Measurements from ENCODE around the gene LRRFIP1.
"Not testable (repeated sequence)": the region's sequence is repeated elsewhere in the genome, so short reads cannot be mapped to it uniquely, and the experiment has no call there.

LRRFIP1 gene

DNA sequence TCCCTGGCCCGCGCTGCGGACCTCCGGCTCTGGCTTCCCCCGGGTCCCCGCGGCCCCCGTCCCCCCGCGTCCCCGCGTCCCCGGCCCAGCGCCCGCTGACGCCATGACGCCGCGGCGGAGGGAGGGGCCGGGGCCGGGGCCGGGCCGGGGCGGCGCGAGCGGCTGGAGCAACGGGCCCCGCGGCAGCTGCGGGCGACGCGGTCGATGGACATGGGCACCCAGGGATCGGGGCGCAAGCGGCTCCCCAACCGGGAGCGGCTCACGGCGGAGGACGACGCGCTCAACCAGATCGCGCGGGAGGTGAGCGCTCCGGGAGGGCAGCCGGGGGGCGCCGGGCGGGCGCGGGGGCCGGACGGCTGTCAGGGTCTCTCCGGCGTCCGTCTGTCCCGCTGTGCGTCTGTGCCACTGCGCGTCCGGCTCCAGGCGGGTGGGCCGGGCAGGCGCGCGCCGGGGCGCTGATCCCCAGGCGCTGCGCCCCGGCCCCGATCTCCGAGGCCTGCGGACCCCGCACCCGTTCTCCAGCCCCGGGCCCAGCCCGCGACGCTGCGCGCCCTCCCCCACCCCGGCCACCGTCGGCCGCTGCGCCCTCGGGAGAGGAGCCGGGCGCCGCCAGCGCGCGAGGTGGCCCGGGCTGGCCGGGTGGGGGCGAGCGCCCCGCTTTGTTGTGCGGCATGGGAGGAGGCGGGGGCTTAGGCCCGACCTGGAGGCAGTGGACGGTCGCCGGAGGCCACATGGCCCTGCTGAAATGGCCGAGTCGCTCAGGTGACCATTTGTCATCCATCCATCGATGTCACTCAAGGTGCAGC lies at the start of gene LRRFIP1:
Gene LRRFIP1 (plus strand): TSS at position 147 of the 806 bp plus-strand sequence. CDS start 58 bp downstream, at position 205.
- DNase-seq (ENCODE audit: low read depth): no peak

DNA sequence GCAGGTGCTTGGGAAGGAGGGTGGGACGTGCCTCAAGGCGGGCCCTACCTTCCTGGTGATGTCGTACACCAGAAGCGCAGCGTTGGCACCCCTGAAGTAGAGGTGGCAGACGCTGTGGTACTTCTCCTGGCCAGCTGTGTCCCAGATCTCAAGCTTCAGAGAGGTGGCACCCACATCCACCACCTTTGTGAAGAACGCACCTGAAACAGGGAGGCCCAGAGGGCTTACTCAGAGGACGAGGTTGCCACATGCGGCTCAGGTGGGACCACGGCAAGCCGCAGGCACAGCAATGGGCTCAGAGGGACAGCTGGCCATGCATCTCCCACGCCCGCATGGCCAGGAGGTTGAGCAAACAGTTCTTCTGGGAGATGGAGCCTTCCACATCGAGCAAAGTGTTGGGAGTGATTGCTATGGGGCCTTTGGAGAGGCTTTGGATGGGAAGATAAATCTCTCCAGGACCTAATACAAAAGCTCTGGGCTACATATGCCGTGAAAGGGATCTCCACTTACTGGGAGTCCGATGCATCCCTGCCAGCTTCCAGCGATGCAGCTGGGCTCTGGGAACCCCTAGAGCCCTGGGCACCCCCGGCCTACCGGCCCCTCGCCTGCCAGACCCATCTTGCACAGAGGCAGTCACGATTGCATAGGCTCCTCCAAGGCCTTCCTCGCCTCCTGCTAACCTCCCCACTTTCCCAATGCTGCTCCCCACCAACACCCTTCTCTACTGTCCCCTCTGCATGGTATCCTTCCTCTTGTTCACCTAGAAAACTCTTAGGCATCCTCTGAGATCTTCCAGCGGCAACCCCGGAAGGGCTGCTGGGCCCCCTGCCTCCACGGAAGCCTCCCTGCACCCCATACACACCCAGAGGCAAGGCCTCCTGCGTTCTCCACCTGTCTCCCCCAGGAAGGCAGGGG lies 49.2 kb upstream of the LRRFIP1 start:
- no peak for DNase-seq (ENCODE audit: low read depth)

DNA sequence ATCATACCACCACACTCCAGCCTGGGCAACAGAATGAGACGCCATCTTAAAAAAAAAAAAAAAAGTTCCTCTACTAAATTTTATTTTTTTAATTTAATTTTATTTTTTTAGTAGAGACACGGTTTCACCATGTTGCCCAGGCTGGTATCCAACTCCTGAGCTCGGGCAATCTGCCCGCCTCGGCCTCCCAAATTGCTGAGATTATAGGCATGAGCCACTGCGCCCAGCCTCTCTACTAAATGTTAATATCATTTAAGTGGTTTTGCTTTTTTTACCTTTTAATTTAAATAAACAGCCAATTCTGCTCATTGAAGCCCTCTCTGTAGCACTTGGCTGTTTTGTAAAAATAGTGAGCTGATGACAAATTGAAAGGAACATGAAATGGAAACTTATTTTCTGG lies 46.1 kb upstream of the LRRFIP1 start:
- no peak for DNase-seq (ENCODE audit: low read depth)

- DNase-seq (ENCODE audit: low read depth): no peak
Observed at GRCh38 chr2:237581751-237582746, 45.3 kb upstream of the LRRFIP1 start.

- no peak for DNase-seq (ENCODE audit: low read depth)
Observed at GRCh38 chr2:237583385-237584295, 43.7 kb upstream of the LRRFIP1 start.

GRCh38 chr2:237585590-237586221 lies 41.7 kb upstream of the LRRFIP1 start:
- no peak for DNase-seq (ENCODE audit: low read depth)

DNA sequence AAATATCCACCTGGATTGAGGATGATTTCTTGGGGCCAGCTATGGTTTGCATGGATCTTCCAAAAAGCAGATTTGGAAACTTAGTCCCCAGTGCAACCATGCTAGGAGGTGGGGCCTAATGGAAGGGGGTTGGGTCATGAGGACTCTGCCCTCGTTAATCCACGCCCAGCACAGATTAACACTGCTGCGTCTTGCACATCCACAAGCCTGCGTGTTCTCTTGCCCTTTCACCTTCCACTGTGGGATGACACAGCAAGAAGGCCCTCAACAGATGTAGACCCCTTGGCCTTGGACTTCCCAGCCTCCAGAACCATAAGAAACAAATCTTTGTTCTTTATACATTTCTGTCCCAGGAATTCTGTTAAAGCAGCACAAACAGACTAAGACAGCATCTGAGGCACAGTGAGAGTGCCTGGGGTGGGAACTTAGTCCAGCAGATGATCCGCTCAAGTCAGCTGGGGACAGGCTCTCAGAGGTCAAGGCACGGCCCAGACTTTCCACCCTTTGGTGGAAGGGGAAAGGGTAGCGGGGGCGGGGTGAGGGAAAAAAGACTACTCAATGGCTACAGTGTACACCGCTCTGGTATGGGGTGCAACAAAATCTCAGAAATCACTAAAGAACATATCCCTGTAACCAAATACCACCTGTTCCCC lies 39.2 kb upstream of the LRRFIP1 start:
- DNase-seq (ENCODE audit: low read depth): no peak

DNA sequence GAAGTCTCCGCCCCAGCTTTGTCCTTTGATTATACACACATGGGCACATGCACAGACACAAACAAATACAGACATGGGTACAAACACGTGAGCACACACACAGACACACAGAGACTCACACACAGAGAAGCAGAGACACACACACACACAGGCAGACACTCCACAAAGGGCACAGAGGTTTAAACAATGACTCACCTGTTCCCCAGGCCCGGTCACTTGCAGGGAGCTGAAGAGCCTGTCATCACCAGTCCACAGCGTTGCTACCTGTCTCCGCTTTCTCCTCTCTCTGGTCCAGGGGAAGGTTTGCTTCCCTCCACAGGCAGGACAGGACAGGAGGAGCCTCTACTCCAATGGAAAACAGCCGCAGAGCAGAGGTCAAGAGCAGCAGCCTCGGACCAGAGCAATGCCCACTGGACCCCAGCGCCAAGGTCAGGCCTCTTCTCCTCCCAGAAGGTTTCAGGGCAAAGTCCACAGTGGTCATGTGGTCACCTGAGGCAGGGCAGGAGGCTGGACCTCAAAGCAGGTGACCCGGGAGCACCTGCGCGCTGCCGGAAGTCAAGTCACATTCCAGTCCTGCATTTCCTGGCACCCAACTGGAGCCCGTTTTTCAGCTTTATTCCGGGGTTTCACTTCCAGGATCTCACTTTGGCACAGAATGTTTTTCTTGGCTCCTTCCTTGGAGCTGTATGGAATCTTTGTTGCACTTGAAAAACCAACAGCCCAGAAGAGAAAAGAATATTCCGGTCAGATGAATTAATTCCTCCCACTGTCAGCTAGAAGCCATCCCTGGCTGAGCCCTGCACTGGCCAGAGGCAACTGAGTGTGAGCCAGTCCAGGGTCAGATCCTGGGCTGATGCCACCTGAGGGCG lies 36.9 kb upstream of the LRRFIP1 start, which contains the start of gene RAB17:
Gene RAB17 (minus strand): TSS at position 463 of the 869 bp plus-strand sequence. CDS start 4,580 bp downstream, outside the sequence.
- DNase-seq (ENCODE audit: low read depth): no peak

- DNase-seq (ENCODE audit: low read depth): no peak
Observed at GRCh38 chr2:237591141-237591881, 36.1 kb upstream of the LRRFIP1 start.

- no peak for DNase-seq (ENCODE audit: low read depth)
Observed at GRCh38 chr2:237592425-237592980, 34.9 kb upstream of the LRRFIP1 start.

GRCh38 chr2:237593036-237593435 lies 34.4 kb upstream of the LRRFIP1 start:
- no peak for DNase-seq (ENCODE audit: low read depth)

- DNase-seq (ENCODE audit: low read depth): no peak
Observed at GRCh38 chr2:237593596-237594320, 33.6 kb upstream of the LRRFIP1 start.

DNA sequence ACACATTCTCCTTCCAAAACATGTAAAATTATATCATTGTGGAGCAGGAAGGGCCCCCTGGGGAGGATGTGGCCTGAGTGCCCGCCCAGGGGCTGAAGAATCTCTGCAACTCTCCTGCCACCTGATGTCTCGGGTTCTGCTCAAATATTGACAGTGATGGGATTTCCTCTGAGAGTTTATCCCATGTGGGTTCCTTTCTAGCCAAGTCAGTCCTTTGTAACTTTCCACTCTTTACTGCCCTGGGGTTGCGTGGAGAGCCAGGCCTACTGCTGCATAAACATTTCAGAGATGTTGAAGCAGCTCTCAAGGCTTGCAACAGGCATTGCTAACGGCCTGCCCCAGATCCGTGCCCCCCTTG lies 32.9 kb upstream of the LRRFIP1 start:
- no peak for DNase-seq (ENCODE audit: low read depth)

DNA sequence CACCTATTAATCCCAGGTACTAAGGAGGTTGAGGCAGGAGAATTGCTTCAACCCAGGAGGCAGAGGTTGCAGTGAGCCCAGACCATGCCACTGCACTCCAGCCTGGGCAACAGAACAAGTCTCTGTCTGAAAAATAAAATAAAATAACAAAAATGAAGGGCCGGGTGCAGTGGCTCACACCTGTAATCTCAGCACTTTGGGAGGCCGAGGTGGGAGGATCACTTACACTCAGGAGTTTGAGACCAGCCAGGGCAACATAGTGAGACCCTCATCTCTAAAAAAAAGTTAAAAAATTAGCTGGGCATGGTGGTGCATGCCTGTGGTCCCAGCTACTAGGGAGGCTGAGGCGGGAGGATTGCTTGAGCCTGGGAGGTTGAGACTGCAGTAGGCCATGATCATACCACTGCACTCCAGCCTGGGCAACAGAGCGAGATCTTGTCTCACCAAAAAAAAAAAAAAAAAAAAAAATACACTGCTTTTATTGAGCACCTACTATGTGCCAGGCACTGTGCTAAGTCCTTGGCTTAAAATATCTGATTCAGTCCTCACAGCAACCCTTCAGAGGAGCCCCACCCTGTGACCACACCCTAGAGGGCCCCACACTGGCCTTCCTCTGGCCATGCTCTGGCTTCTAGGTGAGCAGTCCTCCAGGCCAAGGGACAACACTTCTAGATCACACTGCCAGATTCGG lies 31.4 kb upstream of the LRRFIP1 start:
- DNase-seq (ENCODE audit: low read depth): not testable (repeated sequence)

- no peak for DNase-seq (ENCODE audit: low read depth)
Observed at GRCh38 chr2:237596520-237597195, 30.7 kb upstream of the LRRFIP1 start.
